Endothelial cell of umbilical vein (primary cell): ENCODE data around the gene IPO13. TPM values are rescaled to one million over a fixed set of nuclear protein-coding genes. Genes with fewer than 3 reads are reported as not detected.

ENCODE experiments used
- BruUV-seq: library from RNA; stranded (reverse); fragments of 400-500 nt; replicated peaks from 2 replicates; lab custom pipeline; 2021; lab: Mats Ljungman, UMichigan
- CTCF ChIA-PET: fragments of 300-600, 350-600 bp; sonication (Branson Sonifier 250); formaldehyde crosslinking; loops from one replicate; lab custom pipeline; 2021; ENCODE audit warnings: antibody characterized with exemption, inconsistent platforms; lab: Charles Lee
- POLR2A ChIA-PET: fragments of 300-600, 350-600 bp; sonication (Branson Sonifier 250); formaldehyde crosslinking; loops from one replicate; lab custom pipeline; 2021; ENCODE audit warnings: antibody characterized with exemption, inconsistent platforms; lab: Charles Lee
- DNase-seq: peaks from one replicate; pipeline ENCODE4 v3.0.0-alpha.2; 2011; ENCODE audit warnings: low read depth, low spot score
- FAIRE-seq: peaks from 2 replicates; lab custom pipeline; 2011; peaks lifted over from hg19 to GRCh38; lab: Jason Lieb, UNC
- H2AFZ ChIP-seq: 2 replicates; pipeline ENCODE4 v1.6.0; 2012; ENCODE audit warnings: low read depth, low read length, control low read depth, inconsistent platforms
- H3K27ac ChIP-seq: 2 replicates; pipeline ENCODE4 v1.5.1; 2011; ENCODE audit warnings: low read depth, mild to moderate bottlenecking, control low read depth, low read length, moderate library complexity; ENCODE audit not compliant: insufficient read depth
- H3K27me3 ChIP-seq, 2 experiments: 2 replicates each; pipeline versions ENCODE4 v1.6.0 to v1.6.1; 2011; ENCODE audit warnings: low read length in 2 of 2, mixed read lengths in 1 of 2; ENCODE audit not compliant: control insufficient read depth in 2 of 2, insufficient read depth in 2 of 2
- H3K36me3 ChIP-seq, 2 experiments: 2 replicates in 1 of 2; 3 replicates in 1 of 2; pipeline ENCODE4 v1.5.1; 2011; ENCODE audit warnings: low read length in 2 of 2, mild to moderate bottlenecking in 1 of 2, moderate library complexity in 1 of 2; ENCODE audit not compliant: control insufficient read depth in 2 of 2, insufficient read depth in 2 of 2; ENCODE audit errors: extremely low read depth in 1 of 2
- H3K4me1 ChIP-seq: 3 replicates; pipeline ENCODE4 v1.5.1; 2011; ENCODE audit warnings: mild to moderate bottlenecking, low read length; ENCODE audit not compliant: control insufficient read depth, insufficient read depth; ENCODE audit errors: extremely low read depth
- H3K4me2 ChIP-seq: 2 replicates; pipeline ENCODE4 v1.6.1; 2011; ENCODE audit warnings: low read length, control low read depth, mixed read lengths; ENCODE audit not compliant: insufficient read depth
- H3K4me3 ChIP-seq, 3 experiments: fragments of 200-600 bp in 1 of 3; sonication (generic), shearing (Covaris generic) in 1 of 3; replicated peaks in 1 of 3; 2 replicates each; pipeline ENCODE4 v1.5.1; 2011 to 2016; ENCODE audit warnings: control low read depth in 3 of 3, low read length in 3 of 3, mild to moderate bottlenecking in 2 of 3, inconsistent platforms in 1 of 3, low read depth in 1 of 3, moderate library complexity in 1 of 3; ENCODE audit not compliant: insufficient read depth in 1 of 3
- H3K79me2 ChIP-seq: 2 replicates; pipeline ENCODE4 v1.6.0; 2012; ENCODE audit warnings: low read length, inconsistent platforms; ENCODE audit not compliant: control insufficient read depth, insufficient read depth
- H3K9ac ChIP-seq: replicated peaks from 2 replicates; pipeline ENCODE3; 2011; ENCODE audit warnings: low read length, control low read depth; ENCODE audit not compliant: insufficient read depth; ENCODE audit errors: extremely low read depth
- H3K9me1 ChIP-seq: replicated peaks from 3 replicates; pipeline ENCODE4 v1.6.0; 2011; ENCODE audit warnings: mild to moderate bottlenecking, low read length; ENCODE audit not compliant: control insufficient read depth, insufficient read depth; ENCODE audit errors: extremely low read depth
- H3K9me3 ChIP-seq: replicated peaks from 2 replicates; pipeline ENCODE4 v1.5.1; 2012; ENCODE audit warnings: low read length, inconsistent platforms; ENCODE audit not compliant: control insufficient read depth, insufficient read depth
- H4K20me1 ChIP-seq: replicated peaks from 2 replicates; pipeline ENCODE3; 2011; ENCODE audit warnings: mild to moderate bottlenecking, low read length; ENCODE audit not compliant: control insufficient read depth, insufficient read depth; ENCODE audit errors: extremely low read depth
- CTCF ChIP-seq, 2 donors: IDR thresholded peaks; 1 replicate in 1 of 2; 2 replicates in 1 of 2; pipeline ENCODE4 v1.5.1; 2011; ENCODE audit warnings: low read length in 2 of 2, mild to moderate bottlenecking in 2 of 2, moderate library complexity in 2 of 2, control low read depth in 1 of 2, inconsistent platforms in 1 of 2, low read depth in 1 of 2; ENCODE audit not compliant: insufficient read depth in 1 of 2; ENCODE audit errors: extremely low read depth in 1 of 2
- EZH2 ChIP-seq: IDR thresholded peaks from 2 replicates; pipeline ENCODE4 v1.6.1; 2012; ENCODE audit warnings: borderline replicate concordance, low read depth, mild to moderate bottlenecking, moderate library complexity, low read length, inconsistent platforms; ENCODE audit not compliant: severe bottlenecking
- FOS ChIP-seq: IDR thresholded peaks from 2 replicates; pipeline ENCODE4 v1.6.1; 2011; ENCODE audit warnings: mild to moderate bottlenecking, low read length, moderate library complexity, borderline replicate concordance; ENCODE audit not compliant: insufficient read depth
- GATA2 ChIP-seq: IDR thresholded peaks from 2 replicates; pipeline ENCODE4 v1.7.0; 2011; ENCODE audit warnings: low read depth, mild to moderate bottlenecking, moderate library complexity, mixed read lengths, low read length; ENCODE audit not compliant: insufficient read length, insufficient read depth
- JUN ChIP-seq: IDR thresholded peaks from 2 replicates; pipeline ENCODE4 v1.6.1; 2011; ENCODE audit warnings: borderline replicate concordance, low read depth; ENCODE audit not compliant: insufficient read length, insufficient read depth
- MAX ChIP-seq: IDR thresholded peaks from 2 replicates; pipeline ENCODE4 v1.6.1; 2011; ENCODE audit not compliant: insufficient read depth, insufficient read length
- MYC ChIP-seq: IDR thresholded peaks from one replicate; pipeline ENCODE4 v1.6.1; 2011; ENCODE audit warnings: mild to moderate bottlenecking, low read depth, low read length
- POLR2A ChIP-seq: IDR thresholded peaks from 2 replicates; pipeline ENCODE4 v1.6.1; 2012; ENCODE audit warnings: low read depth, mild to moderate bottlenecking, control low read depth, low read length
- POLR2AphosphoS5 ChIP-seq: IDR thresholded peaks from 2 replicates; pipeline ENCODE4 v1.6.1; 2012; ENCODE audit warnings: low read depth, mild to moderate bottlenecking, control low read depth, low read length, moderate library complexity; ENCODE audit not compliant: insufficient read depth
- dilution Hi-C: fragments of 300-500 bp; cut with MboI; formaldehyde crosslinking; loops from one replicate; pipeline ENCODE4 v1.15.0; 2019; ENCODE audit warnings: low sequenced_read_pairs; ENCODE audit not compliant: extremely low pct_ligation_motif_present
- intact Hi-C: fragments of 100-400 bp; cut with micrococcal nuclease; formaldehyde crosslinking; loops from one replicate; pipeline ENCODE4 v1.10.0; 2022
- polyA plus RNA-seq, 4 experiments: library from polyadenylated mRNA; depleted of rRNA in 3 of 4; stranded (reverse) in 3 of 4; unstranded in 1 of 4; fragments of >200 nt; gene quantifications; 2 replicates each; pipeline versions ENCODE4 v1.2.1 to v1.2.3, GENCODE V29; 2011 to 2012; ENCODE audit warnings: missing spikeins in 1 of 4
- total RNA-seq: library from RNA; stranded (reverse); gene quantifications from 2 replicates; pipeline ENCODE4 v1.2.3, GENCODE V29; 2021

IPO13 gene
- total and polyA plus RNA-seq, 2 donors (not counting 3 experiments of a cell fraction or from before 2014, with no cell fraction given) = 28.9 to 29.3 TPM

- DNase-seq (no peak), FAIRE-seq (no peak)
- H3K9me3 ChIP-seq = no peaks in the 10 kb centered on the region
- no peaks in the 10 kb centered on the region for H3K36me3 ChIP-seq
- ChIA-PET POLR2A (no interaction called here), CTCF (interaction anchor here (0.7 to 3.3 kb wide), 5 partner anchors 9 to 230 kb away, joined by 3 to 14 read pairs (median 7); no protein-coding TSS in a partner anchor)
- no peak overlapping the region for H3K4me2 ChIP-seq
- no peaks in the 10 kb centered on the region for H4K20me1 ChIP-seq
- no peaks in the 10 kb centered on the region for H3K27me3 ChIP-seq
- intact Hi-C loops (loop anchor here (5.0 kb wide), 2 partner anchors 39 to 231 kb away; partner anchors contain the start of gene SLC6A9), dilution Hi-C loops (no loop called here)
- H3K9ac ChIP-seq = no peak overlapping the region
- no TSS peak for BruUV-seq
- no peak for TF ChIP-seq CTCF (IDR thresholded peaks at IDR 0.05; ENCODE audit: extremely low read depth in 1 of 2, insufficient read depth in 1 of 2, low read depth in 1 of 2, low read length in 2 of 2)
- peaks cover 7% of the 10 kb centered on the region for H3K4me1 ChIP-seq
- H3K27ac ChIP-seq = no peak overlapping the region
- H2AFZ ChIP-seq = no peak overlapping the region
- H3K4me3 ChIP-seq = no peak overlapping the region
- H3K9me1 ChIP-seq = no peaks in the 10 kb centered on the region
- no peaks in the 10 kb centered on the region for H3K79me2 ChIP-seq
These were observed 46.6 kb downstream of the IPO13 start for GRCh38 chr1:43993206-43993914.

DNA sequence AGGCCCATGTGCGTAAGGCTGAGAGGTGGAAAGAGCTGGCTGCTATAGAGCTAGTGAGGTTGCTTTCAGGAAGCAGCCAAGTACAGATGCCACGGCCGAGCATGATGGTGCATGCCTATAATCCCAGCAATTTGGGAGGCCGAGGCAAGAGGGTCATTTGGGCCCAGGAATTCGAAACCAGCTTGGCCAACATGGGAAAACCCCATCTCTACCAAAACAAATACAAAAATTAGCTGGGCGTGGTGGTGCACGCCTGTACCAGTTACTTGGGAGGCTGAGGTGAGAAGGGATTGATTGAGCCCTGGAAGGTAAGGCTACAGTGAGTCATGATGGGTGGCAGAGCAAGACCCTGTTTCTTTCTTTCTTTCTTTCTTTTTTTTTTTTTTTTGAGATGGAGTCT lies 47.3 kb downstream of the IPO13 start:
- Histone ChIP-seq H2AFZ (no peak overlapping the region), H3K79me2 (no peaks in the 10 kb centered on the region), H3K4me3 (no peak overlapping the region), H3K9me3 (no peaks in the 10 kb centered on the region), H3K36me3 (no peaks in the 10 kb centered on the region), H4K20me1 (no peaks in the 10 kb centered on the region), H3K9me1 (no peaks in the 10 kb centered on the region), H3K9ac (no peak overlapping the region), H3K27ac (no peak overlapping the region), H3K4me1 (peaks cover 7% of the 10 kb centered on the region), H3K4me2 (no peak overlapping the region), H3K27me3 (no peaks in the 10 kb centered on the region)
- ChIA-PET CTCF (interaction anchor here (0.7 to 3.3 kb wide), 4 partner anchors 11 to 231 kb away, joined by 3 to 13 read pairs (median 5); no protein-coding TSS in a partner anchor), POLR2A (no interaction called here)
- DNase-seq (no peak), FAIRE-seq (no peak)
- TF ChIP-seq MAX (no peak), CTCF (IDR thresholded peaks at IDR 0.05; ENCODE audit: extremely low read depth in 1 of 2, insufficient read depth in 1 of 2, low read depth in 1 of 2, low read length in 2 of 2) (no peak), JUN (no peak), MYC (no peak), EZH2 (no peak), FOS (no peak), POLR2A (no peak), GATA2 (no peak), POLR2AphosphoS5 (no peak)
- dilution Hi-C loops = no loop called here
- intact Hi-C loops = loop anchor here (5.0 kb wide), 2 partner anchors 38 to 232 kb away; partner anchors contain the start of gene SLC6A9
- BruUV-seq = no TSS peak
